NCI-H2196 treated with DMSO at 0.1 percent for 48 hours (cell line): ENCODE results near the gene SUN2.

ENCODE experiments used
- DNase-seq: peaks from one replicate; lab custom pipeline; 2025; ENCODE audit not compliant: unreplicated experiment; lab: John Stamatoyannopoulos, UW

The SUN2 gene

GRCh38 chr22:38781033-38781432, 25.2 kb upstream of the SUN2 start:
- no peak for DNase-seq

GRCh38 chr22:38777087-38777671, 21.4 kb upstream of the SUN2 start:
- no peak for DNase-seq

GRCh38 chr22:38776086-38776485, 20.3 kb upstream of the SUN2 start:
- no peak for DNase-seq

GRCh38 chr22:38775656-38776055, 19.9 kb upstream of the SUN2 start:
- no peak for DNase-seq

- no peak for DNase-seq
These were observed 18.8 kb upstream of the SUN2 start for GRCh38 chr22:38774496-38775166.

GRCh38 chr22:38773363-38773946, 17.7 kb upstream of the SUN2 start:
- DNase-seq: no peak

GRCh38 chr22:38772623-38772873, 16.8 kb upstream of the SUN2 start:
- DNase-seq: no peak

GRCh38 chr22:38770257-38770949, 14.6 kb upstream of the SUN2 start:
- DNase-seq: no peak

GRCh38 chr22:38768036-38768435, 12.2 kb upstream of the SUN2 start:
- DNase-seq: no peak

- DNase-seq: no peak
These were observed 11.5 kb upstream of the SUN2 start for GRCh38 chr22:38767313-38767712.

GRCh38 chr22:38766076-38766777, 10.4 kb upstream of the SUN2 start:
- DNase-seq: peak; percentile 50

- DNase-seq: no peak
These were observed 6.8 kb upstream of the SUN2 start for GRCh38 chr22:38762551-38762983.

GRCh38 chr22:38761202-38762162, 5.7 kb upstream of the SUN2 start:
- no peak for DNase-seq

- no peak for DNase-seq
These were observed 4.8 kb upstream of the SUN2 start for GRCh38 chr22:38760477-38761201.

GRCh38 chr22:38759005-38759404, 3.2 kb upstream of the SUN2 start:
- DNase-seq: no peak

- DNase-seq: no peak
These were observed 2.6 kb upstream of the SUN2 start for GRCh38 chr22:38758276-38758945.

- DNase-seq: no peak
These were observed 1.6 kb upstream of the SUN2 start for GRCh38 chr22:38757464-38757757.

- no peak for DNase-seq
These were observed 1.1 kb upstream of the SUN2 start for GRCh38 chr22:38756711-38757463.
